GM21737 (cell line): ENCODE measurements around the gene TMEM255A.
"Not testable (repeated sequence)": the region's sequence is repeated elsewhere in the genome, so short reads cannot be mapped to it uniquely, and the experiment has no call there.

Source experiments
- ATAC-seq: cut with Tn5 transposase; IDR thresholded peaks from one replicate; pipeline ENCODE4 v1.9.1; 2021; ENCODE audit warnings: mild to moderate bottlenecking, moderate library complexity; ENCODE audit not compliant: unreplicated experiment

The TMEM255A gene

DNA sequence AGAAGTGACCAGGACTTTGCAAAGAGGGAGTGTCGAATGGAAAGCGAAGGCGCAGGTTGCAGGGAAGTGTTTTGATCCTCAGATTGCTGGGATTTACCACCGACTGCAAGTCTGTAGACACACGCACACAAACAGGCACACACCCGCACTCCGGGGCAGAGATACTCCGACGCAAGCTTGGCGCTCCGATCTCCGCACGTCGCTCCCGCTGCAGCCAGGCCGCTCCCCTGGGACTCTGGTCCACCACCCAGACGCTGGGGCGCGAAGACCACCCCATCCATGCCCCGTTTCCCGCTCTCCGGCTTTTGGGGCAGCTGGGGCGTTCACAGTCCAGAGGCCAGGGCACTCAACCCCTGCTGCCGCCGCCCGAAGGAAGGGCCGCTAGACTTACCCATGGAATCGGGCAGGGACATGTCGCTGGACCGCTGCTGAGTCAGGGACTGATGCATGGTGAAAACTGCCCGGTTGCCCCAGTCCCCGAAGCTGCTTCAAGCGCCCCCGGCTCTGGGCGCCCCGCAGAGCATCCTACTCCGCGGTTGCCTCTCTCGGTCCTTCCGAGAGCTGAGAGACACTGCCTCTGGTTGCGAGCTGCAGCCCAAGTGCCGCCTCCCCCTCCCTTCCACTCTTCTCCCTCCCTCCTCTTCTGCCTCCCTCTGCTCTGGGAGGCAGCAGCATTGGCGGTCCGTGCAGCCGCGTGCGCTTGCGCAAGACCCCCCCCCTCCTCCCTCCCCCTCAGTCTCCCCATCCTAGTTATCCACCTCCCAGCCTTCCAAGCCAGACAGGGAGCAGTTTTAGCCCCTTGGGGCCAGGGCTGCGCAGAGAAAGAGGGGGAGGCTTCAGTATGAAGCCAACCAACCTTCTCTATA lies at the start of gene TMEM255A:
Gene TMEM255A, minus strand, starts transcription at position 601 of the 866 bp plus-strand sequence. Its CDS starts 152 bp downstream, at position 449.
- ATAC-seq = no peak

GRCh38 chrX:120358737-120359456 lies 47.6 kb upstream of the TMEM255A start:
- ATAC-seq = no peak

DNA sequence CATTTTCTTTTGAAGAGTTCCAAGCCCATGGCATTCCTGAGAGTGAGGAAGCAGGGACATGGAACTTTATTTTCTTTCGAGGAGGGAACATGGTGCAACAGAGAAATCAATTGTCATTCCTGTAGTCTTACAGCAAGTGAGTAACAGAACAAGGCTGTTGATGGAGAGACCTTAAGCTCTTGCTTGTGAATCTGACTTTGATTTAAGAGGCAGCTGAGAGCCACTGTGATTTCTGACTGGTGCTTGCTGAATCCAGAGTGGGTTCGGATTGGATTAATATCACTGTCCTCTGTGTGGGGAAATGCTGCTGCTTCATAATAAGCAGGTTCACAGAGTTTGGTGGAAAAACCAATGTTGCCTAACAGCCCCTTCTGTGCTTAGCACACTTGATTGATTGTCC lies 45.9 kb upstream of the TMEM255A start:
- no peak for ATAC-seq

GRCh38 chrX:120356084-120356483 lies 44.8 kb upstream of the TMEM255A start:
- no peak for ATAC-seq

DNA sequence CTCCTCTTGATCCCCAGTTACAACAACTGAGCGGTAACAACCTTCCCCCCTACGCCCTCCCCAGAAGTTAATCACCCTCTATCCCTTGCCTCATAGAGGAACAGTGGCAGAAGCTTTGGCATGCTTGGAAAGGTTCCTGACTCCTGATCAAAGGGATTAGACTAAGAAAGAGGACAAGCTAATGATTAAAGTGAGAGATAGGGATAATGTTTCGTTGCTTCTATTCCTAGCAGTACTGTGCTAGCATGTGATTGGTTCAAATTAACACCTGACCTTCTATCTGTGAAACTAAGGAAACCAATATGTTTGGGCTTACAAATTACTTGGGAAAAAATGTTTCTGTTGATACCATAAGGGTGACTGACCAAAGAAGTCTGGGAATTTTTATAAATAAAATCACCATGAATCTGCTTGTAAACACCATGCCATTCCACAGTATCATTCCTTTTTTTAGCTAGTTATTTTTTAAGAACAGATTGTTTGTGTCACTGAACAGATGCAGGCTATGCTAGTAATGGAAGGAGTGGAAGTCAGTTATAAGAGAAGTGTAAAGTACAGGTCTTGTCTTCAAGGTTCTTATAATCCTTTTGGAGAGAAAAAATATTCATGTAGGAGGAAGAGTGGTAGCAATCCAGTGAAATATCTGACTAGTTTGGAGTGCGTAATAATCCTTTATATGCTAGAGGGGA lies 39.3 kb upstream of the TMEM255A start:
- no peak for ATAC-seq

DNA sequence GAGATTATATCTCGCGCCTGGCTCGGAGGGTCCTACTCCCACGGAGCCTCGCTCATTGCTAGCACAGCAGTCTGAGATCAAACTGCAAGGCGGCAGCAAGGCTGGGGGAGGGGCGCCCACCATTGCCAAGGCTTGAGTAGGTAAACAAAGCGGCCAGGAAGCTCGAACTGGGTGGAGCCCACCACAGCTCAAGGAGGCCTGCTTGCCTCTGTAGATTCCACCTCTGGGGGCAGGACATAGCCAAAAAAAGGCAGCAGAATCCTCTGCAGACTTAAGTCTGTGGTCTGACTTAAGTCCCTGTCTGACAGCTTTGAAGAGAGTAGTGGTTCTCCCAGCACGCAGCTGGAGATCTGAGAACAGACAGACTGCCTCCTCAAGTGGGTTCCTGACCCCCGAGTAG lies 33.3 kb upstream of the TMEM255A start:
- not testable (repeated sequence) for ATAC-seq

GRCh38 chrX:120336899-120337298 lies 25.6 kb upstream of the TMEM255A start:
- ATAC-seq = no peak

DNA sequence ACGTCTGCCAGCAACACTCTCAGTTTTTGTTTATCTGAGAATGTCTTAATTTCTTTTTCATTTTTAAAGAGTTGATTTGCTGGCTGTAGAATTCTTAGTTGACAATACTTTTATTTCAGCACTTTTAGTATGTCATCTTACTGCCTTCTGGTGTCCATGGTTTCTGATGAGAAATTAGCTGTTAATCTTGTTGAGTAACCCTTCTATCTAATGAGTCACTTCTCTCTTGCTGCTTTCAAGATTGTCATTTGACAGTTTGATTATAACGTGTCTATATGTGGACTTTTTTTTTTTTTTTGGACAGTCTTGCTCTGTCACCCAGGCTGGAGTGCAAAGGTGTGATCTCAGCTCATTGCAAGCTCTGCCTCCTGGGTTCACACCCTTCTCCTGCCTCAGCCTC lies 24.0 kb upstream of the TMEM255A start:
- no peak for ATAC-seq

DNA sequence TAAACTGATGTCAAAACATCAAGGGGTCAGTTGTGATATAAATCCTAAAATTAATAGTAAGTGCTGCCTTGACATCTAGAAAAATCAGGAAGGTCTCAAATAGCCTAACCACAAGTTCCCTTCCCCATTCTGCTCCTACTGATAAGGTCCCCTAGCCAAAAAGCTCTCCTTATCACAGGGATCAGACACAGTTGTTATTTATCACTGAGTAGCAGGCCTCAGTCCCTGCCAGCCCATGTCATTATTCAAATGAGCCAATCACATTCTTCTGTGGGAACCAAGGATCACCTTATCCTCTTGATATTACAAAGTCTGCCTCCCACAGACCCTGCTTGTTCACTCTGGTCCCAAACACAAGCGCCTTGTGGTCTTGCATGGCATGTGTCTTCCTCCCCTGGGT lies 23.3 kb upstream of the TMEM255A start:
- ATAC-seq = no peak

- no peak for ATAC-seq
Measured at GRCh38 chrX:120334151-120334550, 22.9 kb upstream of the TMEM255A start.

GRCh38 chrX:120332394-120332793 lies 21.1 kb upstream of the TMEM255A start:
- no peak for ATAC-seq

- ATAC-seq = no peak
Measured at GRCh38 chrX:120331116-120331515, 19.9 kb upstream of the TMEM255A start.

GRCh38 chrX:120321520-120322281 lies 10.4 kb upstream of the TMEM255A start:
- ATAC-seq = no peak

- ATAC-seq = no peak
Measured at GRCh38 chrX:120318411-120318810, 7.2 kb upstream of the TMEM255A start.

- no peak for ATAC-seq
Measured at GRCh38 chrX:120316587-120317283, 5.5 kb upstream of the TMEM255A start.

GRCh38 chrX:120315776-120316175 lies 4.5 kb upstream of the TMEM255A start:
- no peak for ATAC-seq

DNA sequence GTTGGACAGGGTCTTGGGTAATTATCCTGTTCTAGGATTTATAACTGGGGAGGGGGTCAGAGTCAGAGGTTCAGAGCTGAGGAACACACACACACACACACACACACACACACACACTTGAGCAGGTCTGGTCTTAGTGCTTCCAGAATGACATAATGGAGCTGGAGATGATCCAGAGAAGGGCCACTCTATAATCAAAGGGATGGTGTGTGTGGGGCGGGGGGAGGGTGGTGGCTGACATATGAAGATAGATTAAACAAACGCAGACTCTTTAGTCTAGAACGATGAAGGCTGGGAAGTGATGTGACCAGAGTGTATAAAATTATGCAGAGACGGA lies 434 bp upstream of the TMEM255A start:
- ATAC-seq = no peak

- no peak for ATAC-seq
Measured at GRCh38 chrX:120309873-120310705, 1.2 kb downstream of the TMEM255A start.
